ENCODE measurements around the gene DLG2.

Gene DLG2

GRCh38 chr11:83823461-83824025 lies 1803.6 kb downstream of the DLG2 start:
- no peak for TF ChIP-seq FOXP2 (optimal IDR thresholded peaks at IDR 0.05; ENCODE audit: borderline replicate concordance, extremely low read depth, extremely low read length, insufficient read depth)

- TF ChIP-seq FOXP2 (optimal IDR thresholded peaks at IDR 0.05; ENCODE audit: borderline replicate concordance, extremely low read depth, extremely low read length, insufficient read depth) (no peak), REST (IDR thresholded peaks at IDR 0.05; ENCODE audit: insufficient read depth in 1 of 2, low read depth in 2 of 2, low read length in 2 of 2) (no peak), TAF1 (IDR thresholded peaks at IDR 0.05; ENCODE audit: borderline replicate concordance, insufficient read depth, low read length) (no peak), SIN3A (IDR thresholded peaks at IDR 0.05; ENCODE audit: borderline replicate concordance, insufficient read depth, low read length) (no peak), POLR2AphosphoS5 (IDR thresholded peaks at IDR 0.05; ENCODE audit: low read depth, low read length) (no peak)
Observed at GRCh38 chr11:83819931-83820549, 1807.1 kb downstream of the DLG2 start.

GRCh38 chr11:83818349-83818748 lies 1808.8 kb downstream of the DLG2 start:
- TF ChIP-seq REST (IDR thresholded peaks at IDR 0.05; ENCODE audit: insufficient read depth in 1 of 2, low read depth in 2 of 2, low read length in 2 of 2) (no peak), SIN3A (IDR thresholded peaks at IDR 0.05; ENCODE audit: borderline replicate concordance, insufficient read depth, low read length) (no peak), FOXP2 (optimal IDR thresholded peaks at IDR 0.05; ENCODE audit: borderline replicate concordance, extremely low read depth, extremely low read length, insufficient read depth) (no peak), TAF1 (IDR thresholded peaks at IDR 0.05; ENCODE audit: borderline replicate concordance, insufficient read depth, low read length) (no peak), POLR2AphosphoS5 (IDR thresholded peaks at IDR 0.05; ENCODE audit: low read depth, low read length) (no peak)

GRCh38 chr11:83816572-83817187 lies 1810.5 kb downstream of the DLG2 start:
- TF ChIP-seq SIN3A (IDR thresholded peaks at IDR 0.05; ENCODE audit: borderline replicate concordance, insufficient read depth, low read length) = no peak
- no peak for TF ChIP-seq POLR2AphosphoS5 (IDR thresholded peaks at IDR 0.05; ENCODE audit: low read depth, low read length)
- TF ChIP-seq FOXP2 (optimal IDR thresholded peaks at IDR 0.05; ENCODE audit: borderline replicate concordance, extremely low read depth, extremely low read length, insufficient read depth) = no peak
- TF ChIP-seq TAF1 (IDR thresholded peaks at IDR 0.05; ENCODE audit: borderline replicate concordance, insufficient read depth, low read length) = no peak
- no peak for TF ChIP-seq REST (IDR thresholded peaks at IDR 0.05; ENCODE audit: insufficient read depth in 1 of 2, low read depth in 2 of 2, low read length in 2 of 2)

- TF ChIP-seq REST (IDR thresholded peaks at IDR 0.05; ENCODE audit: insufficient read depth in 1 of 2, low read depth in 2 of 2, low read length in 2 of 2) = no peak
- no peak for TF ChIP-seq TAF1 (IDR thresholded peaks at IDR 0.05; ENCODE audit: borderline replicate concordance, insufficient read depth, low read length)
- TF ChIP-seq SIN3A (IDR thresholded peaks at IDR 0.05; ENCODE audit: borderline replicate concordance, insufficient read depth, low read length) = no peak
- TF ChIP-seq FOXP2 (optimal IDR thresholded peaks at IDR 0.05; ENCODE audit: borderline replicate concordance, extremely low read depth, extremely low read length, insufficient read depth) = no peak
- TF ChIP-seq POLR2AphosphoS5 (IDR thresholded peaks at IDR 0.05; ENCODE audit: low read depth, low read length) = no peak
Observed at GRCh38 chr11:83815736-83816135, 1811.4 kb downstream of the DLG2 start.
